Activated gamma-delta T cell (primary cell): ENCODE data around the gene RBL1.
"Not testable (repeated sequence)": the region's sequence is repeated elsewhere in the genome, so short reads cannot be mapped to it uniquely, and the experiment has no call there.

Source experiments
- DNase-seq: peaks from one replicate; lab custom pipeline; 2025; lab: John Stamatoyannopoulos, UW

RBL1 gene

DNA sequence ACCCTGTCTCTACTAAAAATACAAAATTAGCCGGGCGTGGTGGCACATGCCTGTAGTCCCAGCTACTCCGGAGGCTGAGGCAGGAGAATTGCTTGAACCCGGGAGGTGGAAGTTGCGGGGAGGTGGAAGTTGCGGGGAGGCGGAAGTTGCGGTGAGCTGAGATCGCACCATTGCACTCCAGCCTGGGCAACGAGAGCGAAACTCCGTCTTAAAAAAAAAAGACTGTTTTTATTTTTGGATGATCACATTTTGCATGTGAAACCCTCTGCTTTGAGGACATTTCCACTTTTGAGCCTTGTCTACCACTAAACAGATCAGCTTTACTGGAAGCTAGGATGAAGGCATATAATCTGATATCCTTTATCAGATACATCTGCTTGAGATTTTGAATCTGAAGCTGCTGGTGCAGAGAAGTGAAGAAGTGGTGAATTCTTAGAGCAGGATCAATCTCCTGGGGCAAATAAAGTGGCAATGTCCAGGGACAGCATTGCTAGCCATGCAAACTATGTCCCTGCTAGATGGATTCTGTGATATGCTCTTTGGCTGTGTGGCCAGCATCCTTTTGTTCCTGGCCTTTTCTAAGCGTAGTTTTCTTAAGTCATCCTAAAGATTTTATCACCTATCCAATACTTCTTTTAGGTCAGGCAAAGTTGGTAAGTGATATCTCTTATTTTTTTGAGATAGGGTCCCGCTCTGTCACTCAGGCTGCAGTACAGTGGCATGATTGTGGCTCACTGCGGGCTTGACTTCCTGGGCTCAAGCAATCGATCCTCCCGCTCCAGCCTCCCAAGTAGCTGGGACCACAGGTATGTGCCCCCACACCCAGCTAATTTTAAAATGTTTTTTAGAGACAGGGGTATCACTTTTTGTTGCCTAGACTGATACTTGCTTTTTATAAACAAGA is 23.3 kb downstream of the RBL1 start:
- DNase-seq = no peak

- no peak for DNase-seq
Observed at GRCh38 chr20:37071481-37071911, 24.3 kb downstream of the RBL1 start.

GRCh38 chr20:37069563-37069962 is 26.2 kb downstream of the RBL1 start:
- not testable (repeated sequence) for DNase-seq

DNA sequence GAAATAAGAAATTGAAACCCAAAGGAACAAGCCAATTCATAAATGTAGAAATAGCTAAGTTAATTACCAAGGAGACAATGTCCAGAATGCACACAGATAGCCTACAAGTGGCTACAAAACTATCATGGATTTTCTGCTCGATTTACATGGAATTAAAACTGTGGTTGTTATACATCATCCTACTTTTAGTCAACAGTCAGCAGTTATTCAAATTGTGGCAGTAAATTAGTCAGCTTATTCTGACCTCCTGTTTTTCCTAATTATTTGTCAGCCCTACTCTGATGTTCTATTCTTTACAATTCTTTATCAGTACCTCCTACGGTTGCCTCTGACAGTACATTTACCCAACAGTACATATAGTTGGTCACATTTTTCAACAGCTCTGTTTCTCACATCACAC is 29.6 kb downstream of the RBL1 start:
- DNase-seq = no peak

- no peak for DNase-seq
Observed at GRCh38 chr20:37055276-37055675, 40.5 kb downstream of the RBL1 start.

- DNase-seq = no peak
Observed at GRCh38 chr20:37053230-37053950, 42.4 kb downstream of the RBL1 start.

DNA sequence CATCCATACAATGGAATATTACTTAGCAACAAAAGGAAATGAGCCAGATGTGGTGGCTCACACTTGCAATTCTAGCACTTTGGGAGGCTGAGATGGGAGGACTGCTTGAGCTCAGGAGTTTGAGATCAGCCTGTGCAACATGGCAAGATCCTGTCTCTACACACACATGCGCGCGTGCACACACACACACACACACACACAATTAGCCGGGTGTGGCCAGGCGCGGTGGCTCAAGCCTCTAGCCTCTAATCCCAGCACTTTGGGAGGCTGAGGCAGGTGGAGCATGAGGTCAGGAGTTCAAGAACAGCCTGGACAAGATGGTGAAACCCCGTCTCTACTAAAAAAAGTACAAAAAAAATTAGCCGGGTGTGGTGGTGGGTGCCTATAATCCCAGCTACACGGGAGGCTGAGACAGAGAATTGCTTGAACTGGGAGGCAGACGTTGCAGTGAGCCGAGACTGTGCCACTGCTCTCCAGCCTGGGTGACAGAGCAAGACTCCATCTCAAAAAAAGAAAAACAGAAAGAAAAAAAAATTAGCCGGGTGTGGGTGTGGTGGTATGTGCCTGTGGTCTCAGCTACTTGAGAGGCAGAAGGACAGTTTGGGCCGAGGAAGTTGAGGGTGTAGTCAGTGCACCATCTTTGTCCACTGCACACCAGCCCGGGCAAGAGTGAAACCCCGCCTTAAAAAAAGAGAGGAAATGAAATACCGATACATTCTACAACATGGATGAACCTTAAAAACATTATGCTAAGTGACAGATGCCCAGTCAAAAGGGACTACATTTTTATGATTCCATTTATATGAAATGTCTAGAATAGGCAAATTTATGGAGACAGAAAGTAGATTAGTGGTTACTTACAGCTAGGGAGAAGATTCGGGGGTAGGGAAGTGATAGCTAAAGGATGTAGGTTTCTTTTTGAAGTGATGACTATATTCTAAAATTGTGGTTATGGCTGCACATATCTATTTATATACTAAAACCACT is 52.5 kb downstream of the RBL1 start:
- DNase-seq = no peak

DNA sequence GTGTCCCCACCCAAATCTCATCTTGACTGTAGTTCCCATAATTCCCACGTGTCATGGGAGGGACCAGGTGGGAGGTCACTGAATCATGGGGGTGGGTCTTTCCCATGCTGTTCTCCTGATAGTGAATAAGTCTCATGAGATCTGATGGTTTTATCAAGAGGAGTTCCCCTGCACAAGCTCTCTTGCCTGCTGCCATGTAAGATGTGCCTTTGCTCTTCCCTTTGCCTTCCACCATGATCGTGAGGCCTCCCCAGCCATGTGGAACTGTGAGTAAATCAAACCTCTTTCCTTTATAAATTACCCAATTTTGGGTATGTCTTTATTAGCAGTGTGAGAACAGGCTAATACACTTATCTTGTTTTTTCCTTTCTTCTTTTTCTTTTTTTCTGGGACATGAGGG is 56.4 kb downstream of the RBL1 start:
- not testable (repeated sequence) for DNase-seq

GRCh38 chr20:37032077-37032476 is 63.7 kb downstream of the RBL1 start:
- no peak for DNase-seq

- DNase-seq = no peak
Observed at GRCh38 chr20:37020636-37021035, 75.2 kb downstream of the RBL1 start.

DNA sequence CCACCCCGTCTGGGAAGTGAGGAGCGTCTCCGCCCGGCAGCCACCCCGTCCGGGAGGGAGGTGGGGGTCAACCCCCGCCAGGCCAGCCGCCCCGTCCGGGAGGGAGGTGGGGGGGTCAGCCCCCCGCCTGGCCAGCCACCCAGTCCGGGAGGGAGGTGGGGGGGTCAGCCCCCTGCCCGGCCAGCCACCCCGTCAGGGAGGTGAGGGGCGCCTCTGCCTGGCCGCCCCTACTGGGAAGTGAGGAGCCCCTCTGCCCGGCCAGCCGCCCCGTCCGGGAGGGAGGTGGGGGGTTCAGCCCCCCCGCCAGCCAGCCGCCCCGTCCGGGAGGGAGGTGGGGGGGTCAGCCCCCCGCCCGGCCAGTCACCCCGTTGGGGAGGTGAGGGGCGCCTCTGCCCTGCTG is 83.2 kb downstream of the RBL1 start:
- DNase-seq = not testable (repeated sequence)

DNA sequence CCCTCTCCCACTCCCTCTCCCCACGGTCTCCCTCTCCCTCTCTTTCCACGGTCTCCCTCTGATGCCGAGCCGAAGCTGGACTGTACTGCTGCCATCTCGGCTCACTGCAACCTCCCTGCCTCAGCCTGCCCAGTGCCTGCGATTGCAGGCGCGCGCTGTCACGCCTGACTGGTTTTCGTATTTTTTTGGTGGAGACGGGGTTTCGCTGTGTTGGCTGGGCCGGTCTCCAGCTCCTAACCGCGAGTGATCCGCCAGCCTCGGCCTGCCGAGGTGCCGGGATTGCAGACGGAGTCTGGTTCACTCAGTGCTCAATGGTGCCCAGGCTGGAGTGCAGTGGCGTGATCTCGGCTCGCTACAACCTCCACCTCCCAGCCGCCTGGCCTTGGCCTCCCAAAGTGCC is 83.9 kb downstream of the RBL1 start:
- not testable (repeated sequence) for DNase-seq

GRCh38 chr20:37011147-37011546 is 84.7 kb downstream of the RBL1 start:
- no peak for DNase-seq

GRCh38 chr20:37007898-37008649 is 87.7 kb downstream of the RBL1 start:
- DNase-seq = no peak

DNA sequence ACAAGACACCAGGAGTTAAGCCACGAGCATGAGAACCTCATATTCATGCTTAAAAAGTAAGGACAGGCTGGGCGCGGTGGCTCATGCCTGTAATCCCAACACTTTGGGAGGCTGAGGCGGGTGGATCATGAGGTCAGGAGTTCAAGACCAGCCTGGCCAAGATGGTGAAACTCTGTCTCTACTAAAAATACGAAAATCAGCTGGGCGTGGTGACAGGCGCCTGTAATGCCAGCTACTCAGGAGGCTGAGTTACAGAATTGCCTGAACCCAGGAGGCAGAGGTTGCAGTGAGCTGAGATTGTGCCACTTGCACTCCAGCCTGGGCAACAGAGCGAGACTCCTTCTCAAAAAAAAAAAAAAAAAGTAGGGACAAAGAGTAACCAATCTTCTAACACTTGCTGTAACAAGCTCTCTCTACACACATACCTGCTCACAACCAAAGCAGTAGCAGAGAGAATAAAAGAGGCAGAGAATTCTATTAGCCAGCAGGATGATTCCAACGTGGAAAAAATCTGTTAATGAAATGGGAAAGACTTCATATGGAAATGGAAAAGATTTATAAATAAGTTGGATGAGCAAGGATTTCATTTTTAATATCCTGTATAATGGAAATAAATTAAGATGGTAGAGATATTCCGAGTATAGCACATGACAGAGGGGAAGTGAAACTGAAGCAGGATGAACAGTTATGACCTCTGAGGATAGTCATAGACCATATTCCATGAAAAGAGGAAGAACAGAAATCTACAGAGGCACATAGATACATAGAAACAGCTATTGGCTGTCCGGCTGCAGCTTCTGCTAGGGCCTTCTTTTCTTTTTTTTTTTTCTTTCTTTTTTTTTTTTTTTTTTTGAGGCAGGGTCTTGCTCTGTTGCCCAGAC is 90.5 kb downstream of the RBL1 start:
- DNase-seq = not testable (repeated sequence)

- DNase-seq = not testable (repeated sequence)
Observed at GRCh38 chr20:37001634-37002033, 94.2 kb downstream of the RBL1 start.

GRCh38 chr20:37000171-37000570 is 95.6 kb downstream of the RBL1 start:
- not testable (repeated sequence) for DNase-seq

- DNase-seq = no peak
Observed at GRCh38 chr20:36998652-36999051, 97.1 kb downstream of the RBL1 start.

DNA sequence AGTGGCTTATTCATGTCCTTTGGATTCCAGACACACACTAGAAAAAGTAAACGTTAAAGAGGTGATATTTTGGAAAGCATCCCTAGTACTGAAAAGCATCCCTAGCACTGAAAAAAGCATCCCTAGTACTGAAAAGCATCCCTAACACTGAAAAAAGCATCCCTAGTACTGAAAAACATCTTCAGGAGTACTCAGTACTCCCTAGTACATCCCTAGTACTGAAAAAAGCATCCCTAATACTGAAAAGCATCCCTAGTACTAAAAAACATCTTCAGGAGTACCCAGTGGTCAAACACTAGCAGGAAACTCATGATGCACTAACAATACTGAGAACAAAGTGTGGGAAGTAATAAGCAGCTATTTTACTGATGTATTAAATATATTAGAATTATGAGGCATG is 98.7 kb downstream of the RBL1 start:
- no peak for DNase-seq

DNA sequence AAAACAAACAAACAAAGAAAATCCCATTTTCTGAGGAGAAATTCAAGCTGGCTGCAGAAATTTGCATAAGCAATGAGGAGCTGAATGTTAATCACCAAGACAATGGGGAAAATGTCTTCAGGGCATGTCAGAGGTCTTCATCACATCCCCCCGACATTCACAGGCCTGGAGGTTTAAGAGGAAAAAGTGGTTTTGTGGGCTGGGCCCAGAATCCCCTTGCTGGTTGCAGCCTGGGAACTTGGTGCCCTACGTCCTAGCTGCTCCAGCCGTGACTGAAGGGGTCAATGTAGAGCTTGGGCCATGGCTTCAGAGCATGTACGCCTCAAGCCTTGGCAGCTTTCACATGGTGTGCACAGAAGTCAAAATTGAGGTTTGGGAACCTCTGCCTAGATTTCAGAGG is 101.6 kb downstream of the RBL1 start:
- not testable (repeated sequence) for DNase-seq
